DLD1 (cell line): ENCODE data around the gene TTC3.
"Not testable (repeated sequence)": the region's sequence is repeated elsewhere in the genome, so short reads cannot be mapped to it uniquely, and the experiment has no call there.

Experiments
- in situ Hi-C: cut with HindIII; loops from 2 replicates; pipeline ENCODE4 v1.10.0; 2017; ENCODE audit warnings: low sequenced_read_pairs

TTC3 gene

GRCh38 chr21:37220433-37220980 is 147.5 kb downstream of the TTC3 start:
- in situ Hi-C loops = no loop called here

GRCh38 chr21:37220981-37221664 is 148.1 kb downstream of the TTC3 start:
- in situ Hi-C loops = no loop called here

- in situ Hi-C loops = not testable (repeated sequence)
These were observed 149.2 kb downstream of the TTC3 start for GRCh38 chr21:37222248-37222647.

- in situ Hi-C loops = no loop called here
These were observed 150.8 kb downstream of the TTC3 start for GRCh38 chr21:37223804-37224345.

- in situ Hi-C loops = no loop called here
These were observed 152.1 kb downstream of the TTC3 start for GRCh38 chr21:37224861-37225839.

- in situ Hi-C loops = no loop called here
These were observed 153.2 kb downstream of the TTC3 start for GRCh38 chr21:37226041-37226920.

GRCh38 chr21:37227071-37228002 is 154.3 kb downstream of the TTC3 start:
- in situ Hi-C loops = no loop called here

GRCh38 chr21:37228003-37228400 is 154.9 kb downstream of the TTC3 start:
- in situ Hi-C loops = no loop called here

GRCh38 chr21:37230632-37231248 is 157.7 kb downstream of the TTC3 start:
- in situ Hi-C loops = no loop called here

- in situ Hi-C loops = no loop called here
These were observed 158.2 kb downstream of the TTC3 start for GRCh38 chr21:37231249-37231645.

- in situ Hi-C loops = no loop called here
These were observed 158.6 kb downstream of the TTC3 start for GRCh38 chr21:37231671-37232070.

GRCh38 chr21:37232274-37233018 is 159.4 kb downstream of the TTC3 start:
- in situ Hi-C loops = no loop called here

- in situ Hi-C loops = no loop called here
These were observed 160.6 kb downstream of the TTC3 start for GRCh38 chr21:37233551-37234146.

GRCh38 chr21:37237346-37237745 is 164.3 kb downstream of the TTC3 start:
- in situ Hi-C loops = no loop called here

- in situ Hi-C loops = no loop called here
These were observed 164.7 kb downstream of the TTC3 start for GRCh38 chr21:37237764-37238163.

- in situ Hi-C loops = no loop called here
These were observed 167.9 kb downstream of the TTC3 start for GRCh38 chr21:37240978-37241377.

GRCh38 chr21:37241426-37241825 is 168.4 kb downstream of the TTC3 start:
- in situ Hi-C loops = no loop called here

- in situ Hi-C loops = no loop called here
These were observed 170.9 kb downstream of the TTC3 start for GRCh38 chr21:37243961-37244360.
